ENCODE data around the gene DNAJC5.

The DNAJC5 gene

GRCh38 chr20:63940071-63940471, 45.1 kb downstream of the DNAJC5 start:
- DNase-seq (ENCODE audit: low read depth, low spot score): no peak

GRCh38 chr20:63940472-63941266, 45.7 kb downstream of the DNAJC5 start:
- no peak for DNase-seq (ENCODE audit: low read depth, low spot score)

DNA sequence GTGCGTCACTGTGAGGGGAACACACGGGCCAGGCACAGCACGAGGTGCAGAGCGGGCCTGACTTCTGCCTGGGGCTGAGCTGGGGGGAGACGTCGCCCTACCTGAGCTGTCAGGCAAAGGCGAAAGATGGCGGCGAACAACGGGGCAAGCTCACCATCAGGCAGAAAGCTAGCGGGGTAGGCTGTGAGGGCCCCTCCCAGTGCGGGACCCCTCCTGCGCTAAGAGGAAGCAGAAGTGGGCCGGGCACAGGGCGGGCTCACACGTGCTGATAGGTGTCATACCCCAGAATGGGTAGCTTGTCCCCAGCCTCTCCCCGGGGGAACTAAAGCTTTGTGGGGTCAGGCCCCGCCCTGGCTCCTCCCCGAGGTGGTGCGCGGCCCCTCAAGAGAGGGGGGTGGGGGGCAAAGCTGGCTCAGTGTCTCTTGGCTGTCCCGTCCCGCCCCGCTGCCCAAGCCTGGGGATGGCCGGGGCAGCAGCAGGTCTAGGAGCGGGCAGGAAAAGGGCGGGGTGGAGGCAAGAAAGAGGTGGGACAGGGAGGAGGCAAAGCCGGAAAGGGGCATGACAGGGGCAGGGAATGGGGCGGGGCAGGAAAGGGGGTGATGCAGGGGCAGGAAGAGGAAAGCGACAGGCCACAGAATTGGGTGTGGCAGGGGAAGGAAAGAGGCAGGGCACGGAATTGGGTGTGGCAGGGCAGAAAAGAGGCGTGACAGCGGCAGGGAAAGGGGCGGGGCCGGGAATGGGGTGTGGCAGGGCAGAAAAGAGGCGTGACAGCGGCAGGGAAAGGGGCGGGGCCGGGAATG, 46.6 kb downstream of the DNAJC5 start:
- no peak for DNase-seq (ENCODE audit: low read depth, low spot score)

DNA sequence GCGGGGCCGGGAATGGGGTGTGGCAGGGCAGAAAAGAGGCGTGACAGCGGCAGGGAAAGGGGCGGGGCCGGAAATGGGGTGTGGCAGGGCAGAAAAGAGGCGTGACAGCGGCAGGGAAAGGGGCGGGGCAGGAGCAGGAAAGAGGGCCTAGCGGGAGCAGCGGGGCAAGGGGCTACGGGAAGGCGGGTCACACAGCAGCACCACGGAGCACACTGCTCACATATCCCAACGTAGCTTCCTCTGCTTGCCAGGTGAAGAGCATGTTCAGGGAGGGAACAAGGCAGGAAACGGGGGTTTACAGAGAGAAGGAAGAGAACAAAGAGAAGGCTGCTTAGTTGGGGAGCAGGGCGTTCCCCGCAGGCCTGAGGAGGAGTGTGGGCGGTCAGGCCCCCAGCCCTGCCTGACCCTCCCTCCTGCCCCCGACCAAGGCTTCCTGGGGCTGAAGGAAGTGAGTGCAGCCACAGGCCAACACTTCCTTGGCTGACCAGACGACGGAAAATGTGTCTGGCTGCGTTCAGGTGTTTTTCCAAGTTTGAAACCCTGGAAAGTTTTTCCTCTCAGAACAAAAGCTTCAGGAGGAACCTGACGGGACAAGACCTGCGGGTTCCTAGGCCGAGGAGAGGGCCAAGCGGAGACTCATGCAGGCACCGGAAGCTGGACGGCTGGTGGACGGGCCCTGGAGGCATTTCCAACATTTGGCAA, 47.5 kb downstream of the DNAJC5 start:
- no peak for DNase-seq (ENCODE audit: low read depth, low spot score)

- DNase-seq (ENCODE audit: low read depth, low spot score): no peak
These were observed 48.3 kb downstream of the DNAJC5 start for GRCh38 chr20:63942969-63943807.

DNA sequence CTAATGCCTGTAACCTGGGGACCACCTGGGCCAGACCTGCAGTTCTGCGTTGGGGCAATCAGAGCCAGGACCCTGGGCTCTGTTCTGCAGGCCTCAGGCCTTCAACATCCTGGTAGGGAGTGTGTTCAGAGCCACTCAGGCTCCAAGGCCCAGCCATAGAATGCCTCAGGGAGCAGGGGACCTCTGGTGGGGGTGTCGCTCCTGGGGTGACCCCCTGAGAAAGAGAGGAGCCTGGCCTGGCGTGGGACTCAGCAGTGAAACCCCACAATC, 48.8 kb downstream of the DNAJC5 start:
- no peak for DNase-seq (ENCODE audit: low read depth, low spot score)

DNA sequence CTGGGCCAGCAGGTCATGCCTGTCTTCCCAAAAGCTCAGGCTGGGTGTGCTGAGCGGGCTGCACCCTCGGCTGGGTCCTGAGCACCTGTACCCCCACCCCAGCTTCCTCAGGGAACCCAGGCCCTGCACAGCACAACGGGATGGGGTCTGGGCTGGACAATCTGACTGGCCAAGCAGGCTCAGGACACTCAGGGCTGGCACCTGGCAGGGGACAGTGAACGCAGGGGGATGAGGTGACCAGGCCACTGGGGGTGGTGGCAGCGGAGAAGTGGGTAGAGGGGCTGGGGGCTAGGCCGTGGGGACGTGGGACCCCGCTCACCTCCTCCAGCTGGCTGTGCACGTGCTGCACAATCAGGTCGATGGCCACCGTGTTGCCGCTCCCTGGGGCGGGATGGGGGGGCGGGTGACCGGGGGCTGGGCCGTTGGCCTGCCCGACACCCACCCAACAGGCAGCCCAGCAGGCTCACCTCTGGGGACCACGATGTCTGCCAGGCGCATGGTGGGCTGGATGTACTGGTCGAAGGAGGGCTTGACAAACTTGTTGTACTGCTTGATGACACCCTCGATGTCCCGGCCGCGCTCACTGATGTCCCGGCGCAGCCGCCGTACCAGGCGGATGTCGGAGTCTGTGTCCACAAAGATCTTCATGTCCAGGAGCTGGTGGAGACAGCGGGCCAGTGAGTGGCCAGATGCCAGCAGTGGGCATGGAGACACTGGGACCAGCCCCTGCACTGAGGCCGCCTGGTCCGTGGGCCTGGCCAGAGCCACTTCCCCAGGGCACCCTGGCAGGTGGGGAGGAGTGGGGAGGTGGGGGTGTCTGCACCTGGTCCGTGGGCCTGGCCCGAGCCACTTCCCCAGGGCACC, 49.4 kb downstream of the DNAJC5 start:
- no peak for DNase-seq (ENCODE audit: low read depth, low spot score)

DNA sequence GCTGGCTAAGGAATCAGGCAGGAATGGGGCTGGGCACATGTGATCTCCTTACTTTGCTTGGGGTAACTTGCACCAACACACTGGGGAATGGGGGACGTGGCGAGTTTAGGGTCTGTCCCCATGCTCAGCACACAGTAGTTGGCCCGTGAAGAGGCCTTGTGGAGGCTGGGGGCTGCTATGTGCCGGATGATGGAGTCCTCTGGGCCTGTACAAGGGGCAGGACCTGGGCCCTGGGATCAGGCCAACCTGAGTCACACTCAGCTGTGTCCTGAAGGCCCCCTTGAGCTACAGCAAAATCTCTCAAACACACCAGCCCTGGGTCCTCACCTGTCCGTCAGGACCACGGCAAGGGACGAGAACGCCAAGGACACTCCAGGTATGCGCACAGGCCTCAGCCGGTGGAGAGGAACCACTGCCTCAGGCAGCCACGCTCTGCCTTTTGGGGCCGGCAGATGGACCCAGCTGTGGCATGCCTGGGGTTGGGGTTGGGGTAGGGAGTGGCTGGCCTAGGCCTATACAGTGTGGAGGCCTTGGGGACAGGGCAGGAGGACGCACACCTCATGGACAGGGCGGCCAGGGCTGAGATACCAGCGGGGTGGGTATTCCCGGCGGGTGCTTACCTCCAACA, 50.2 kb downstream of the DNAJC5 start:
- no peak for DNase-seq (ENCODE audit: low read depth, low spot score)

DNA sequence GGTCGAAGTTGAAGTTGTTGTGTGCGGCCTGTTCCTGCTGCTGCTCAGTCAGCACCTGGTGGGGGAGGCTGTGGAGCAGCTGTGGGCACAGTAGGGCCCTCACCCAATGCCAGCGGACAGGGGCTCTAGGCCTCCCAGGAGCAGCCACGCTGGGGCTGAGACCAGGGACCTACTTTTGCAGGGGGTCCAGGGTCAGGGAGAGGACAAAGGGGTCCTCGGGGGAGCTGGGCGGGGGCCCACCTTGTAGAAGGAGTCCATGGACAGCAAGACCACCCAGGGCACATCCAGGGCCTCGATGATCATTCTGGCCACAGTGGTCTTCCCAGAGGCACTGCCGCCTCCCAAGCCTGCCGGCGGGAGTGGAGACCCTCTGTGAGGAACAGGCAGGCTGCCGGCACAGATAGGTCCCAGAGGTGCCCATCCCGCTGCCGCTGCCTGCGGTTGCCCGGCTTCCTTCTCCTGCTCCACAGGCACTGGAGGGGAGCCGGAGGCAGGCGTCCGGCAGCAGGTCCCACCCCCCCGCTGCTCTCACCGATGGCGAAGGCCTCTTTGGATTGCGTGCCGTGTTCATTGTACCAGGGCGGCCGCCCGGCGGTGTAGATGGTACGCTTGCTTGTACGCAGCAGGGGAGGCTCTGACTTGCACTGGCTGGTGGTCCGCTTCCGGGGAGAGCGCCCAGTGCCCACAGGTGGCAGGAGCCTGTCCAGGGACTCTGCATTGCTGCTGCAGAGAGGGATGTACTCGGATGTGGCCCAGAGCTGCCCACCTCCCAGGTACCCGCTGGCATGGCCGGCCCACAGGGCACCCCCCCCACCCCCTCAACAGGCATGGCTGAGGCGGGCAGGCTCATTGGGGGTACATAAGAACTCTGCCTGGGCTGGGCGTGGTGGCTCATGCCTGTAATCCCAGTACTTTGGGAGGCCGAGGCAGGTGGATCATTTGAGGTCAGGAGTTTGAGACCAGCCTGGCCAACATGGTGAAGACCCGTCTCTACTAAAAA, 51.3 kb downstream of the DNAJC5 start:
- DNase-seq (ENCODE audit: low read depth, low spot score): no peak

DNA sequence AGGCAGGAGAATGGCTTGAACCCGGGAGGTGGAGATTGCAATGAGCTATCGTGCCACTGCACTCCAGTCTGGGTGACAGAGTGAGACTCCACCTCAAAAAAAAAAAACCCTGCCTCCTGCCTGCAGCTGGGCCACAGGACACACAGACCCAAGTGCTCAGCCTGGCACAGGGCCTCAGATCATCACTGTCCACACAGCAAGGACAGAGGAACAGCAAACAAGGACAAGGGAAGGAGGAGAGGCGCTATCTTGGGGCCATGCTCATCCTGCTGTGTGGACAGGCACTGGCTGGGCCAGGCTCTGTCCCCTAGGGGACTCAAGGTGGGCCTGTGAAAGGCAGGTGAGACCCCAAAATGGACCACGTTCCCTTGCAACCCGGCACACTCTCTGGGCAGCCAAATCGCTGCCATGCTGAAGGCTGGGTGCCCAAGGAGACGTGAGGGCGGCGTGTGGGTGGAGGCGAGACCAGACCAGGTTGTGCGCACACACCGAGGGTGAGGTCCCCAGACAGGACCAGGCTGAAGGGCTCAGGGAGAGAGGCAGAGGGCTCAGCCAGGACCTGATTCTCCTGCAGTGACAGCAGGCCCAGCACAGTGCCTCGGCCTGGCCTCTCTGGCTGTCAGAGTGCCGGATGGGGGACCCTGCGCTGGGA, 52.2 kb downstream of the DNAJC5 start:
- no peak for DNase-seq (ENCODE audit: low read depth, low spot score)

DNA sequence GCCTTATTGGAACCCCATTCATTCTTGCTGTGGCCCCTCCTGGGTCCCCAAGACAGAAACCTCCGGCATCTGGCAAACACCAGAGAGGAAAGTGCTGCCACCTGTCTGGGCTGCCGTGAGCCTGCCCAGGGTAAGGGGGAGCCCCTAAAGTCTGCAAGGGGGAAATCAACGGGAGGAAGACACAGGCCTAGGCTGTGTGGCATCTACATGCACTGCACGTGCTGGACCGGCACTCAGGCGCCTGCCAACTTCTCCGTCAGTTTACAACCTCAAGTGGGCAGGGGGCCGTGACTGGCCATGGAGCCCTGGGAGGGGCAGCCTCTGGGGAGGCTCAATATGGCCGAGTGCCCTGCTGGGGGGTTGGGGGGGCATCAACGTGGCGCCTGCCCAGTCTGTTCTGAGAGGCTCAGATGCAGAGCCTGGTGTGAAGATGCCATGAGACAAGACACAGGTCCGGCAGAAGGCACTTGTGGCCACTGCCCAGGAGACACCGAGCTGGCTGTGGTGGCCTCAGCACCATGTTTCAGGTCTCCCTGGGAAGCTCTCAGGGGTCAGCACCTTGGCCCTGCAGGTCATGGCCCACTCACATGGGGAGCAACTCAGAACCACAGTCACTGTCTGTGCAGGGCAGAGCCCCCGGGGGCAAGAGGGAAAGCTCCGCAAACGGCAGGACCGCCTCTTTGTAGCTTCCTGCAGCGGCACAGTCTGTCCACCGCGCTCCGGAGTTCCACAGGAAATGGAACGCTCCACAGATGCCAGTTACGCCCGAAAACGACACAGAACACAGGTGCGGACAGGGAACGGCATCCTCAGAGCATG, 52.9 kb downstream of the DNAJC5 start:
- DNase-seq (ENCODE audit: low read depth, low spot score): no peak

DNA sequence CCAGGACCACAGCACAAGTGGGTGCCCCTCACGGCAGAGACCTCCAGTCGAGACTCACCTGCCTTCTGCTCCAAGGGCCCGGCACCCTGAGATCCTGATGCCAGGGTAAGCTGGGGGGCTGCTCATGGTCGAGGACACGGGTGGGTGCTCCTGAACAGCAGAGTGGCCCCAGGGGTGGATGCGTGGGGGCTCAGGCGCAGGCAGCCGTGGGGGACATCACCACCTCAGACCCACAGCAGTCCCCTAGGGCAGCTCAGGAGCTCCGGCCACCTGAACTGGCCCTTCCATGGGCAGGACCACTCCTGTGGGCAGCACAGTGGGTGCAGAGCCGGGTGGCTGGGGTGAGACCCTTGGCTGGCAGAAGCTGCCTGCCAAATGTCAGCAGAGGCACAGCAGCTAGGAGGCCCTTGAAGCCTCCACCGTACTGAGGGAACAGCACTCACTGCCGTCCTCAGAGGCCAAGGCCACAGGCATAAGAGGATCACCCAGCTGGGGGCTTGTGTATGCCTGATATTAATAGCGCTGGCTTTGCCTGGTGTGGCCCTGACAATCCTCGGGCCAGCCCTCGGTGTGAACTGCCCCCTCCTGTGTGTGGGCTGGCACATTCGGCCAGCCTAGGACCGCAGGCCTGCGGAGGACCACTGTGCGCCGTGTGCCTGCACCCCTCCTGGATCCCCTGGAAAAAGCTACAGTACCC, 55.9 kb downstream of the DNAJC5 start:
- DNase-seq (ENCODE audit: low read depth, low spot score): no peak

DNA sequence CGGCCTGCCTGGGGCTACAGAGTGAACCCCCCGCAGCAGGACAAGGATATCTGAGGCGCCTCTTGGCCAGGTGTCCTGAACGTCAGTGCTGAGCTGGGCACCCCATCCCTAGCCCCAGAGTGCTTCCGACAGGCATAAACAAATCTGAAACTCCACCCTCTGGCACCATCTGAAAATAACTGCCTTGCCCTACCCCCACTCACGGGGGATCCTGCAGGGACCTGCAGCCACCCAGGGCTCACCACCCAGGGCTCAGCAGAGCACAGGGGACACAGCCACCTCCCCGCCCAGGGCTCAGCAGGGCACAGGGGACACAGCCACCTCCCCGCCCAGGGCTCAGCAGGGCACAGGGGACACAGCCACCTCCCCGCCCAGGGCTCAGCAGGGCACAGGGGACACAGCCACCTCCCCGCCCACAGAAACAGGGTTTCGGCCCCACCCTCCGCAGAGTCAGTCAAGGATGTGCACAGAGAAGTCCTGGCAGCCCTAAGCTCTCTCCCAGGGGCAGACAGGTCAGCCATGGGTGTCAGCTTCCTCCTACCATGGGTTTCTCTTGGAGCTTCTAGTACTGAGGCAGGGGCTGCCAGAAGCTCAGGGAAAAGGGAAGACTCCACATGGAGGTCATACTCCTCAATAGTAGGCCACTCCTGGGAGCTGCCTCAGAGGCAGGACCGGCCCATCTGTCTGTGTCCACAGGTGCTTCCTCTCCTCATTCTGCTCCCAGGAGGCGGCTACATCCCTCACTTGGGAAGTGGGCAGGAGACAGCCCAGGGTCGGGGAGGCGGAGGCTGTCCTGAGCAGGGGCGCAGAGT, 56.7 kb downstream of the DNAJC5 start:
- DNase-seq (ENCODE audit: low read depth, low spot score): no peak

- DNase-seq (ENCODE audit: low read depth, low spot score): no peak
These were observed 57.2 kb downstream of the DNAJC5 start for GRCh38 chr20:63952210-63952535.

DNA sequence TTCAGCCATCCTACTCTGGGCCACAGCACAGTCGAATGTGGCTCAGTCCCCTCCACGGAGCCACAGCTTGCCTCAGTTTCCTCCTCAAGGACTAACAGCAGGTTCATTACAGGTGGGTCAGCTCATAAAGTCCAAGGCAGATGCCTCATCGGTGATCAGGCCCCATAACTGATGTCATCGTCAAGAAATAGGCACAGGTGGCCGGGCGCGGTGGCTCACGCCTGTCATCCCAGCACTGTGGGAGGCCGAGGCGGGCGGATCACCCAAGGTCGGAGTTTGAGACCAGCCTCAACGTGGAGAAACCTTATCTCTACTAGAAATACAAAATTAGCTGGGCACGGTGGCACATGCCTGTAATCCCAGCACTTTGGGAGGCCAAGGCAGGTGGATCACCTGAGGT, 57.8 kb downstream of the DNAJC5 start:
- DNase-seq (ENCODE audit: low read depth, low spot score): no peak

- no peak for DNase-seq (ENCODE audit: low read depth, low spot score)
These were observed 59.0 kb downstream of the DNAJC5 start for GRCh38 chr20:63953764-63954429.

Data from astrocyte of the hippocampus (primary cell).